ENCODE measurements around the gene TUBB4B. TPM values are rescaled to one million over a fixed set of nuclear protein-coding genes. Genes with fewer than 3 reads are reported as not detected.

Gene TUBB4B
- total and polyA plus RNA-seq, 2 experiments from 2014 or later = 309 to 446 TPM

DNA sequence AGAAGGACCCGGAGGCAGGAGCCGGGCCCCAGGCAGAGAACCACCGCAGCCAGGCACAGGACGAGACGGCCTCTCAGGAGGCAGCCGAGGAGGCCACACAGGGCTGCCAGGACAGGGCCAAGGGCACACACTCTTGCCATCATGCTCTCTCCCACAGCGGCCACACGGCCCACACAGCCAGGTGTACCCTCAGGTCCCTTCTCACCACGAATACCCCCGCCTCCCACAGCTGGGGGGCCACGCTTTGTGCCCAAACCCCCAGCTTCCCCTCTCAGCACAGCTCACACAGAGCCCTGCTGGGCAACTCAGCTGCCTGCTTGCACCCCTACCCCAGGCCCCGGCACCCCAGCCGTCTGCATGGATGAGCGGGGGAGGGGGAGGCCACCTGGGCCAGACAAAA lies 47.3 kb upstream of the TUBB4B start:
- DNase-seq (ENCODE audit: low spot score) = no peak
- WGBS (ENCODE audit: low lambda C conversion rate, missing lambda C conversion rate) = 96% methylated on average over 13 of the region's 14 CpGs
- H3K36me3 ChIP-seq (replicated peaks; ENCODE audit: insufficient read depth, low read depth) = no peaks in the 10 kb centered on the region
- H3K9me2 ChIP-seq (replicated peaks; ENCODE audit: insufficient read depth) = no peaks in the 10 kb centered on the region
- H4K20me1 ChIP-seq (ENCODE audit: insufficient read depth, poor library complexity, severe bottlenecking) = peaks cover 70% of the 10 kb centered on the region
- no peak overlapping the region for H3K4me3 ChIP-seq
- no peak overlapping the region for H2AFZ ChIP-seq
- H3K4me1 ChIP-seq (ENCODE audit: insufficient read depth) = peaks cover 47% of the 10 kb centered on the region
- H3K9me3 ChIP-seq (ENCODE audit: low read depth) = no peaks in the 10 kb centered on the region
- H3K27ac ChIP-seq = peak overlapping the region; percentile 34
- H3K79me2 ChIP-seq = peaks cover 94% of the 10 kb centered on the region
- no peaks in the 10 kb centered on the region for H3K27me3 ChIP-seq
- H3K4me2 ChIP-seq = peak overlapping the region; percentile 99
- TF ChIP-seq EZH2phosphoT487 (IDR thresholded peaks at IDR 0.05; ENCODE audit: low read depth, severe bottlenecking, unreplicated experiment) = no peak
- TF ChIP-seq, protein P1, sequence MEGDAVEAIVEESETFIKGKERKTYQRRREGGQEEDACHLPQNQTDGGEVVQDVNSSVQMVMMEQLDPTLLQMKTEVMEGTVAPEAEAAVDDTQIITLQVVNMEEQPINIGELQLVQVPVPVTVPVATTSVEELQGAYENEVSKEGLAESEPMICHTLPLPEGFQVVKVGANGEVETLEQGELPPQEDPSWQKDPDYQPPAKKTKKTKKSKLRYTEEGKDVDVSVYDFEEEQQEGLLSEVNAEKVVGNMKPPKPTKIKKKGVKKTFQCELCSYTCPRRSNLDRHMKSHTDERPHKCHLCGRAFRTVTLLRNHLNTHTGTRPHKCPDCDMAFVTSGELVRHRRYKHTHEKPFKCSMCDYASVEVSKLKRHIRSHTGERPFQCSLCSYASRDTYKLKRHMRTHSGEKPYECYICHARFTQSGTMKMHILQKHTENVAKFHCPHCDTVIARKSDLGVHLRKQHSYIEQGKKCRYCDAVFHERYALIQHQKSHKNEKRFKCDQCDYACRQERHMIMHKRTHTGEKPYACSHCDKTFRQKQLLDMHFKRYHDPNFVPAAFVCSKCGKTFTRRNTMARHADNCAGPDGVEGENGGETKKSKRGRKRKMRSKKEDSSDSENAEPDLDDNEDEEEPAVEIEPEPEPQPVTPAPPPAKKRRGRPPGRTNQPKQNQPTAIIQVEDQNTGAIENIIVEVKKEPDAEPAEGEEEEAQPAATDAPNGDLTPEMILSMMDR (IDR thresholded peaks at IDR 0.05; ENCODE audit: poor library complexity) = no peak
- no peak for TF ChIP-seq EZH2 (IDR thresholded peaks at IDR 0.05; ENCODE audit: borderline replicate concordance)

DNA sequence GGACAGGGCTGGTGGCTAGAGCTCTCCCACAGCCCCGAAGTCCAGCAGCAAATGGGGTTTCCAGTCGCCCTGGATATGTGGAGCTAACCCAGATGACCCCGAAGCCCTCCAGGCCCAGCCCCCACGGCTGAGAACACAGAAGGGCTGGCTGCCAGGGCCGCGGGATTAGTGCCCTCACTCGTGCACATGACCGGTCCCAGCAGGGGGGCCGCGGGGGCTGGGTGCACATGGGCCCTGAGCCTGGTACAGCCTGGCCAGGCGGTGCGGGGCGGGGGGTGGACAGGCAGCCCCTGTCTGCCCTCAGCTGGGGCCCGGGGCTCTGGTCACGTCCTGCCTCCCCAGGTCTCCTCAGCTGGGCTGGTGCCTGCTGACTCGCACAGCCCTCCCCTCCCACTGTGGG lies 46.7 kb upstream of the TUBB4B start:
- Histone ChIP-seq H3K27me3 (no peaks in the 10 kb centered on the region), H4K20me1 (ENCODE audit: insufficient read depth, poor library complexity, severe bottlenecking) (peaks cover 73% of the 10 kb centered on the region), H3K4me2 (peak overlapping the region; percentile 99), H3K4me1 (ENCODE audit: insufficient read depth) (peaks cover 53% of the 10 kb centered on the region), H3K4me3 (no peak overlapping the region), H3K9me2 (replicated peaks; ENCODE audit: insufficient read depth) (no peaks in the 10 kb centered on the region), H3K79me2 (peaks cover 99% of the 10 kb centered on the region), H3K27ac (peak overlapping the region; percentile 58), H3K9me3 (ENCODE audit: low read depth) (no peaks in the 10 kb centered on the region), H3K36me3 (replicated peaks; ENCODE audit: insufficient read depth, low read depth) (no peaks in the 10 kb centered on the region), H2AFZ (no peak overlapping the region)
- 83% methylated on average over 13 of the region's 16 CpGs for WGBS (ENCODE audit: low lambda C conversion rate, missing lambda C conversion rate)
- TF ChIP-seq EZH2phosphoT487 (IDR thresholded peaks at IDR 0.05; ENCODE audit: low read depth, severe bottlenecking, unreplicated experiment) = no peak
- no peak for TF ChIP-seq EZH2 (IDR thresholded peaks at IDR 0.05; ENCODE audit: borderline replicate concordance)
- TF ChIP-seq, protein P1 (IDR thresholded peaks at IDR 0.05; ENCODE audit: poor library complexity) = no peak
- DNase-seq (ENCODE audit: low spot score) = peak; percentile 65

DNA sequence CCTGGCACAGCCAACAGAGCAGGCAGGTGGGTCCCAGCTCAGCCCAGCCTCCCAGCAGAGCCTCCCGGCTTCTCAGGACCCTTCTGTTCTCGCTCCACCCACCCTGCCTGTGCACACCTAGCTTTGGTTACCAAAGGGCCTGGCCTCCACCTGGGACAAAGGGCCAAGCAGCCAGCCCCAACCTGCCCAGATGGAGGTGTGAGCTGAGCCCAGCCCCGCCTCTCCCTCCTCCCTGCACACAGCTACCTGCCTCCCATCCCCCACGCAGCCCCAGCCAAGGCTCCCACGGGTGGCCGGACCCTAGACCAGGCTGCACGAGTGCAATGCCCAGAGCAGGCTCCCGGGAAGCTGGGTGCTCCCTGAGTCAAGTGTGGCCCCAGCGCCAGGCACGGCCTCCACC lies 46.2 kb upstream of the TUBB4B start:
- Histone ChIP-seq H3K9me2 (replicated peaks; ENCODE audit: insufficient read depth) (no peaks in the 10 kb centered on the region), H3K36me3 (replicated peaks; ENCODE audit: insufficient read depth, low read depth) (no peaks in the 10 kb centered on the region), H3K79me2 (peaks cover 99% of the 10 kb centered on the region), H3K4me1 (ENCODE audit: insufficient read depth) (peaks cover 52% of the 10 kb centered on the region), H3K27ac (peak overlapping the region; percentile 58), H4K20me1 (ENCODE audit: insufficient read depth, poor library complexity, severe bottlenecking) (peaks cover 73% of the 10 kb centered on the region), H3K27me3 (no peaks in the 10 kb centered on the region), H3K9me3 (ENCODE audit: low read depth) (no peaks in the 10 kb centered on the region), H2AFZ (no peak overlapping the region), H3K4me3 (no peak overlapping the region), H3K4me2 (peak overlapping the region; percentile 99)
- WGBS (ENCODE audit: low lambda C conversion rate, missing lambda C conversion rate) = 78% methylated on average over 9 of the region's 10 CpGs
- TF ChIP-seq, protein P1 (IDR thresholded peaks at IDR 0.05; ENCODE audit: poor library complexity) = no peak
- no peak for TF ChIP-seq EZH2 (IDR thresholded peaks at IDR 0.05; ENCODE audit: borderline replicate concordance)
- TF ChIP-seq EZH2phosphoT487 (IDR thresholded peaks at IDR 0.05; ENCODE audit: low read depth, severe bottlenecking, unreplicated experiment) = no peak
- DNase-seq (ENCODE audit: low spot score) = peak; percentile 38

Data from hepatocyte (in vitro differentiated cells).